Measurements from ENCODE around the gene DKKL1. TPM values are rescaled to one million over a fixed set of nuclear protein-coding genes. Genes with fewer than 3 reads are reported as not detected.

Gene DKKL1
- total RNA-seq, 4 donors from 2014 or later, result 2.2 TPM; not detected in 3

GRCh38 chr19:49418511-49418910 lies 54.8 kb downstream of the DKKL1 start:
- H3K27ac ChIP-seq, result no peak overlapping the region
- H3K4me1 ChIP-seq, result peaks cover 3 to 23% (median 18%) of the 10 kb centered on the region in 4 donors
- in situ Hi-C loops (cut with MboI; ENCODE audit: low pct_ligation_motif_present in 1 of 4, low pct_unique_long_range_greater_than_20kb in 1 of 4, low sequenced_read_pairs in 3 of 4), result no loop called here
- peaks cover 82% of the 10 kb centered on the region for H3K27me3 ChIP-seq
- no peak overlapping the region for H3K4me3 ChIP-seq
- no peaks in the 10 kb centered on the region for H3K9me3 ChIP-seq
- TF ChIP-seq EP300 (IDR thresholded peaks at IDR 0.05; ENCODE audit: low read depth) (no peak), CTCF (IDR thresholded peaks at IDR 0.05) (no peak), POLR2AphosphoS5 (IDR thresholded peaks at IDR 0.05) (no peak), POLR2A (IDR thresholded peaks at IDR 0.05) (no peak)
- no peak for DNase-seq
- intact Hi-C loops (cut with DNase I; ENCODE audit: low total_unique reads), result no loop called here
- 40 to 69% methylated on average over 1 to 5 of the region's 5 CpGs for WGBS, 2 donors (ENCODE audit: low coverage in 1 of 2)
- H3K36me3 ChIP-seq, result no peaks in the 10 kb centered on the region

- 56% methylated on average over 2 of the region's 2 CpGs; no CpG with 5 or more reads in 1 of the 2 donors for WGBS, 2 donors (ENCODE audit: low coverage in 1 of 2)
- H3K36me3 ChIP-seq, result no peaks in the 10 kb centered on the region
- H3K4me1 ChIP-seq, result peaks cover 3 to 27% (median 18%) of the 10 kb centered on the region in 4 donors
- TF ChIP-seq POLR2A (IDR thresholded peaks at IDR 0.05) (no peak), POLR2AphosphoS5 (IDR thresholded peaks at IDR 0.05) (no peak), CTCF (IDR thresholded peaks at IDR 0.05) (no peak), EP300 (IDR thresholded peaks at IDR 0.05; ENCODE audit: low read depth) (no peak)
- no peak overlapping the region for H3K4me3 ChIP-seq
- no peak for DNase-seq
- in situ Hi-C loops (cut with MboI; ENCODE audit: low pct_ligation_motif_present in 1 of 4, low pct_unique_long_range_greater_than_20kb in 1 of 4, low sequenced_read_pairs in 3 of 4) (no loop called here), intact Hi-C loops (cut with DNase I; ENCODE audit: low total_unique reads) (no loop called here)
- no peak overlapping the region for H3K27ac ChIP-seq
- H3K27me3 ChIP-seq, result peaks cover 89% of the 10 kb centered on the region
- H3K9me3 ChIP-seq, result no peaks in the 10 kb centered on the region
Measured at GRCh38 chr19:49419173-49419572, 55.5 kb downstream of the DKKL1 start.

- no peaks in the 10 kb centered on the region for H3K9me3 ChIP-seq
Measured at GRCh38 chr19:49420227-49420626, 56.5 kb downstream of the DKKL1 start.

More at GRCh38 chr19:49420227-49420626, 56.5 kb downstream of the DKKL1 start:
- Histone ChIP-seq H3K27me3 (peaks cover 97% of the 10 kb centered on the region), H3K27ac (no peak overlapping the region), H3K4me1 (peaks cover 3 to 27% (median 18%) of the 10 kb centered on the region in 4 donors), H3K36me3 (no peaks in the 10 kb centered on the region), H3K4me3 (no peak overlapping the region)
- WGBS, 2 donors (ENCODE audit: low coverage in 1 of 2), result 74 to 86% methylated on average over 2 of the region's 2 CpGs
- intact Hi-C loops (cut with DNase I; ENCODE audit: low total_unique reads), result no loop called here
- no peak for DNase-seq
- in situ Hi-C loops (cut with MboI; ENCODE audit: low pct_ligation_motif_present in 1 of 4, low pct_unique_long_range_greater_than_20kb in 1 of 4, low sequenced_read_pairs in 3 of 4), result no loop called here
- TF ChIP-seq CTCF (IDR thresholded peaks at IDR 0.05), result no peak
- no peak for TF ChIP-seq POLR2A (IDR thresholded peaks at IDR 0.05)
- no peak for TF ChIP-seq EP300 (IDR thresholded peaks at IDR 0.05; ENCODE audit: low read depth)
- no peak for TF ChIP-seq POLR2AphosphoS5 (IDR thresholded peaks at IDR 0.05)

Data from transverse colon (tissue), 4 donors.